HG03025 (cell line): ENCODE data around the gene CYP4F22.
"Not testable (repeated sequence)": the region's sequence is repeated elsewhere in the genome, so short reads cannot be mapped to it uniquely, and the experiment has no call there.

Source experiments
- ATAC-seq: cut with Tn5 transposase; IDR thresholded peaks from one replicate; pipeline ENCODE4 v1.9.1; 2021; ENCODE audit warnings: mild to moderate bottlenecking, moderate library complexity; ENCODE audit not compliant: unreplicated experiment, low FRiP score

CYP4F22 gene

GRCh38 chr19:15564534-15565168, 56.3 kb downstream of the CYP4F22 start:
- ATAC-seq: no peak

GRCh38 chr19:15570420-15570819, 62.1 kb downstream of the CYP4F22 start:
- no peak for ATAC-seq

GRCh38 chr19:15575406-15575805, 67.1 kb downstream of the CYP4F22 start:
- no peak for ATAC-seq

- no peak for ATAC-seq
Measured at GRCh38 chr19:15576526-15577156, 68.3 kb downstream of the CYP4F22 start.

GRCh38 chr19:15577184-15577771, 69.0 kb downstream of the CYP4F22 start:
- ATAC-seq: no peak

- no peak for ATAC-seq
Measured at GRCh38 chr19:15583346-15583745, 75.0 kb downstream of the CYP4F22 start.

GRCh38 chr19:15584095-15584494, 75.8 kb downstream of the CYP4F22 start:
- ATAC-seq: no peak

- ATAC-seq: no peak
Measured at GRCh38 chr19:15584541-15585115, 76.3 kb downstream of the CYP4F22 start.

- ATAC-seq: no peak
Measured at GRCh38 chr19:15587663-15588062, 79.3 kb downstream of the CYP4F22 start.

- ATAC-seq: no peak
Measured at GRCh38 chr19:15588265-15588664, 79.9 kb downstream of the CYP4F22 start.

- no peak for ATAC-seq
Measured at GRCh38 chr19:15589760-15590451, 81.6 kb downstream of the CYP4F22 start.

GRCh38 chr19:15591796-15592195, 83.5 kb downstream of the CYP4F22 start:
- ATAC-seq: no peak

GRCh38 chr19:15592506-15592905, 84.2 kb downstream of the CYP4F22 start:
- not testable (repeated sequence) for ATAC-seq

- ATAC-seq: not testable (repeated sequence)
Measured at GRCh38 chr19:15593766-15594165, 85.4 kb downstream of the CYP4F22 start.

- ATAC-seq: no peak
Measured at GRCh38 chr19:15595069-15595468, 86.7 kb downstream of the CYP4F22 start.
